ENCODE data around the gene CLPTM1L. TPM values are rescaled to one million over a fixed set of nuclear protein-coding genes. Genes with fewer than 3 reads are reported as not detected.
"Not testable (repeated sequence)": the region's sequence is repeated elsewhere in the genome, so short reads cannot be mapped to it uniquely, and the experiment has no call there.

CLPTM1L gene
- total RNA-seq, 1 donor from 2014 or later = 113 TPM

GRCh38 chr5:1335540-1336095 lies 9.3 kb downstream of the CLPTM1L start:
- Histone ChIP-seq H3K36me3 (ENCODE audit: control insufficient read depth in 3 of 3, insufficient read depth in 3 of 3, low read length in 3 of 3) (peaks cover 76 to 82% (median 79%) of the 10 kb centered on the region in 3 donors), H3K4me3 (ENCODE audit: low read length in 3 of 3) (no peak overlapping the region), H3K9ac (ENCODE audit: low read depth in 1 of 3, low read length in 3 of 3) (no peak overlapping the region), H3K4me1 (ENCODE audit: control insufficient read depth in 3 of 3, insufficient read depth in 3 of 3, low read length in 3 of 3) (peaks cover 0 to 9% (median 3%) of the 10 kb centered on the region in 3 donors), H3K9me3 (ENCODE audit: control insufficient read depth in 3 of 3, low read length in 3 of 3) (no peaks in the 10 kb centered on the region), H3K27ac (ENCODE audit: low read depth, low read length) (no peak overlapping the region), H3K27me3 (ENCODE audit: control insufficient read depth in 3 of 3, insufficient read depth in 3 of 3, low read length in 3 of 3) (no peaks in the 10 kb centered on the region)

GRCh38 chr5:1334831-1335539 lies 9.9 kb downstream of the CLPTM1L start:
- Histone ChIP-seq H3K27ac (ENCODE audit: low read depth, low read length) (no peak overlapping the region), H3K27me3 (ENCODE audit: control insufficient read depth in 3 of 3, insufficient read depth in 3 of 3, low read length in 3 of 3) (no peaks in the 10 kb centered on the region), H3K4me1 (ENCODE audit: control insufficient read depth in 3 of 3, insufficient read depth in 3 of 3, low read length in 3 of 3) (peaks cover 0 to 11% (median 4%) of the 10 kb centered on the region in 3 donors), H3K4me3 (ENCODE audit: low read length in 3 of 3) (no peak overlapping the region), H3K9ac (ENCODE audit: low read depth in 1 of 3, low read length in 3 of 3) (no peak overlapping the region), H3K9me3 (ENCODE audit: control insufficient read depth in 3 of 3, low read length in 3 of 3) (no peaks in the 10 kb centered on the region), H3K36me3 (ENCODE audit: control insufficient read depth in 3 of 3, insufficient read depth in 3 of 3, low read length in 3 of 3) (peaks cover 76 to 83% (median 79%) of the 10 kb centered on the region in 3 donors)

- peaks cover 78 to 81% (median 80%) of the 10 kb centered on the region in 3 donors for H3K36me3 ChIP-seq (ENCODE audit: control insufficient read depth in 3 of 3, insufficient read depth in 3 of 3, low read length in 3 of 3)
- H3K4me1 ChIP-seq (ENCODE audit: control insufficient read depth in 3 of 3, insufficient read depth in 3 of 3, low read length in 3 of 3) = peaks cover 0 to 11% (median 4%) of the 10 kb centered on the region in 3 donors
- H3K9ac ChIP-seq (ENCODE audit: low read depth in 1 of 3, low read length in 3 of 3) = no peak overlapping the region
- no peak overlapping the region for H3K4me3 ChIP-seq (ENCODE audit: low read length in 3 of 3)
- no peak overlapping the region for H3K27ac ChIP-seq (ENCODE audit: low read depth, low read length)
- no peaks in the 10 kb centered on the region for H3K27me3 ChIP-seq (ENCODE audit: control insufficient read depth in 3 of 3, insufficient read depth in 3 of 3, low read length in 3 of 3)
- H3K9me3 ChIP-seq (ENCODE audit: control insufficient read depth in 3 of 3, low read length in 3 of 3) = no peaks in the 10 kb centered on the region
These were observed 10.9 kb downstream of the CLPTM1L start for GRCh38 chr5:1333986-1334385.

GRCh38 chr5:1333286-1333685 lies 11.6 kb downstream of the CLPTM1L start:
- H3K9ac ChIP-seq (ENCODE audit: low read depth in 1 of 3, low read length in 3 of 3); H3K27ac ChIP-seq (ENCODE audit: low read depth, low read length); H3K27me3 ChIP-seq (ENCODE audit: control insufficient read depth in 3 of 3, insufficient read depth in 3 of 3, low read length in 3 of 3); H3K9me3 ChIP-seq (ENCODE audit: control insufficient read depth in 3 of 3, low read length in 3 of 3); H3K4me3 ChIP-seq (ENCODE audit: low read length in 3 of 3): not testable (repeated sequence)
- H3K36me3 ChIP-seq (ENCODE audit: control insufficient read depth in 3 of 3, insufficient read depth in 3 of 3, low read length in 3 of 3) = peaks cover 72 to 74% (median 74%) of the 10 kb centered on the region in 3 donors
- peaks cover 0 to 11% (median 4%) of the 10 kb centered on the region in 3 donors for H3K4me1 ChIP-seq (ENCODE audit: control insufficient read depth in 3 of 3, insufficient read depth in 3 of 3, low read length in 3 of 3)

- H3K4me3 ChIP-seq (ENCODE audit: low read length in 3 of 3) = no peak overlapping the region
- H3K27me3 ChIP-seq (ENCODE audit: control insufficient read depth in 3 of 3, insufficient read depth in 3 of 3, low read length in 3 of 3) = no peaks in the 10 kb centered on the region
- H3K9ac ChIP-seq (ENCODE audit: low read depth in 1 of 3, low read length in 3 of 3) = no peak overlapping the region
- peaks cover 0 to 11% (median 4%) of the 10 kb centered on the region in 3 donors for H3K4me1 ChIP-seq (ENCODE audit: control insufficient read depth in 3 of 3, insufficient read depth in 3 of 3, low read length in 3 of 3)
- H3K27ac ChIP-seq (ENCODE audit: low read depth, low read length) = no peak overlapping the region
- peaks cover 65 to 67% (median 66%) of the 10 kb centered on the region in 3 donors for H3K36me3 ChIP-seq (ENCODE audit: control insufficient read depth in 3 of 3, insufficient read depth in 3 of 3, low read length in 3 of 3)
- no peaks in the 10 kb centered on the region for H3K9me3 ChIP-seq (ENCODE audit: control insufficient read depth in 3 of 3, low read length in 3 of 3)
These were observed 12.4 kb downstream of the CLPTM1L start for GRCh38 chr5:1332461-1333001.

GRCh38 chr5:1331861-1332405 lies 13.0 kb downstream of the CLPTM1L start:
- no peaks in the 10 kb centered on the region for H3K27me3 ChIP-seq (ENCODE audit: control insufficient read depth in 3 of 3, insufficient read depth in 3 of 3, low read length in 3 of 3)
- H3K4me3 ChIP-seq (ENCODE audit: low read length in 3 of 3) = no peak overlapping the region
- H3K9me3 ChIP-seq (ENCODE audit: control insufficient read depth in 3 of 3, low read length in 3 of 3) = no peaks in the 10 kb centered on the region
- H3K9ac ChIP-seq (ENCODE audit: low read depth in 1 of 3, low read length in 3 of 3) = peak overlapping the region in 1 of 3 donors; percentile 25
- no peak overlapping the region for H3K27ac ChIP-seq (ENCODE audit: low read depth, low read length)
- peaks cover 0 to 11% (median 4%) of the 10 kb centered on the region in 3 donors for H3K4me1 ChIP-seq (ENCODE audit: control insufficient read depth in 3 of 3, insufficient read depth in 3 of 3, low read length in 3 of 3)
- peaks cover 59 to 62% (median 60%) of the 10 kb centered on the region in 3 donors for H3K36me3 ChIP-seq (ENCODE audit: control insufficient read depth in 3 of 3, insufficient read depth in 3 of 3, low read length in 3 of 3)

- no peak overlapping the region for H3K27ac ChIP-seq (ENCODE audit: low read depth, low read length)
- H3K4me1 ChIP-seq (ENCODE audit: control insufficient read depth in 3 of 3, insufficient read depth in 3 of 3, low read length in 3 of 3) = peaks cover 0 to 11% (median 4%) of the 10 kb centered on the region in 3 donors
- no peaks in the 10 kb centered on the region for H3K27me3 ChIP-seq (ENCODE audit: control insufficient read depth in 3 of 3, insufficient read depth in 3 of 3, low read length in 3 of 3)
- H3K4me3 ChIP-seq (ENCODE audit: low read length in 3 of 3) = no peak overlapping the region
- peak overlapping the region in 1 of 3 donors; percentile 25 for H3K9ac ChIP-seq (ENCODE audit: low read depth in 1 of 3, low read length in 3 of 3)
- no peaks in the 10 kb centered on the region for H3K9me3 ChIP-seq (ENCODE audit: control insufficient read depth in 3 of 3, low read length in 3 of 3)
- H3K36me3 ChIP-seq (ENCODE audit: control insufficient read depth in 3 of 3, insufficient read depth in 3 of 3, low read length in 3 of 3) = peaks cover 51 to 55% (median 52%) of the 10 kb centered on the region in 3 donors
These were observed 13.8 kb downstream of the CLPTM1L start for GRCh38 chr5:1330847-1331831.

GRCh38 chr5:1330146-1330846 lies 14.6 kb downstream of the CLPTM1L start:
- Histone ChIP-seq H3K27ac (ENCODE audit: low read depth, low read length) (no peak overlapping the region), H3K9me3 (ENCODE audit: control insufficient read depth in 3 of 3, low read length in 3 of 3) (no peaks in the 10 kb centered on the region), H3K4me3 (ENCODE audit: low read length in 3 of 3) (no peak overlapping the region), H3K27me3 (ENCODE audit: control insufficient read depth in 3 of 3, insufficient read depth in 3 of 3, low read length in 3 of 3) (no peaks in the 10 kb centered on the region), H3K4me1 (ENCODE audit: control insufficient read depth in 3 of 3, insufficient read depth in 3 of 3, low read length in 3 of 3) (peaks cover 1 to 12% (median 4%) of the 10 kb centered on the region in 3 donors), H3K36me3 (ENCODE audit: control insufficient read depth in 3 of 3, insufficient read depth in 3 of 3, low read length in 3 of 3) (peaks cover 44 to 49% (median 47%) of the 10 kb centered on the region in 3 donors), H3K9ac (ENCODE audit: low read depth in 1 of 3, low read length in 3 of 3) (peak overlapping the region in 1 of 3 donors; percentile 25)

- Histone ChIP-seq H3K9ac (ENCODE audit: low read depth in 1 of 3, low read length in 3 of 3) (no peak overlapping the region), H3K4me1 (ENCODE audit: control insufficient read depth in 3 of 3, insufficient read depth in 3 of 3, low read length in 3 of 3) (peaks cover 13 to 23% (median 16%) of the 10 kb centered on the region in 3 donors), H3K27me3 (ENCODE audit: control insufficient read depth in 3 of 3, insufficient read depth in 3 of 3, low read length in 3 of 3) (no peaks in the 10 kb centered on the region), H3K4me3 (ENCODE audit: low read length in 3 of 3) (no peak overlapping the region), H3K27ac (ENCODE audit: low read depth, low read length) (no peak overlapping the region), H3K9me3 (ENCODE audit: control insufficient read depth in 3 of 3, low read length in 3 of 3) (no peaks in the 10 kb centered on the region), H3K36me3 (ENCODE audit: control insufficient read depth in 3 of 3, insufficient read depth in 3 of 3, low read length in 3 of 3) (peaks cover 45 to 52% (median 47%) of the 10 kb centered on the region in 3 donors)
These were observed 15.8 kb downstream of the CLPTM1L start for GRCh38 chr5:1329111-1329579.

Data from skeletal muscle tissue (tissue), 4 donors.